Ascending aorta (tissue), 2 donors: Measurements from ENCODE around the gene TRIM37. TPM values are rescaled to one million over a fixed set of nuclear protein-coding genes. Genes with fewer than 3 reads are reported as not detected.

ENCODE experiments used
- DNase-seq, 2 donors: peaks; one replicate each; pipeline ENCODE4 v3.0.0-alpha.2; 2019; ENCODE audit warnings: low spot score in 2 of 2
- H3K27ac ChIP-seq, 2 donors: fragments of 200-600 bp; sonication (generic); one replicate each; pipeline ENCODE4 v1.5.1; 2016 to 2017; ENCODE audit warnings: mild to moderate bottlenecking in 1 of 2
- H3K27me3 ChIP-seq: fragments of 200-600 bp; sonication (generic); one replicate; pipeline ENCODE4 v1.5.1; 2017
- H3K36me3 ChIP-seq, 2 donors: fragments of 200-600 bp; sonication (generic); one replicate each; pipeline ENCODE4 v1.5.1; 2016
- H3K4me1 ChIP-seq, 2 donors: fragments of 200-600 bp; sonication (generic); one replicate each; pipeline ENCODE4 v1.5.1; 2016 to 2017; ENCODE audit warnings: mild to moderate bottlenecking in 1 of 2
- H3K4me3 ChIP-seq, 2 donors: fragments of 200-600 bp; sonication (generic); one replicate each; pipeline ENCODE4 v1.5.1; 2016 to 2017; ENCODE audit warnings: mild to moderate bottlenecking in 1 of 2
- H3K9me3 ChIP-seq, 2 donors: fragments of 200-600 bp; sonication (generic); one replicate each; pipeline ENCODE4 v1.5.1; 2016
- CTCF ChIP-seq, 3 experiments: fragments of 200-600 bp in 2 of 3; fragments of 450-650 bp in 1 of 3; sonication (generic) in 2 of 3; IDR thresholded peaks; one replicate each; pipeline ENCODE4 v1.5.1; 2016 to 2019; ENCODE audit warnings: antibody characterized with exemption in 3 of 3, mild to moderate bottlenecking in 1 of 3, moderate library complexity in 1 of 3
- intact Hi-C: fragments of 100-400 bp; cut with DNase I; formaldehyde crosslinking; loops from one replicate; pipeline ENCODE4 v1.15.1; 2023
- total RNA-seq: library from RNA; depleted of rRNA; stranded (reverse); fragments of >200 nt; gene quantifications from one replicate; pipeline ENCODE4 v1.1.0, GENCODE V29; 2016

TRIM37 gene
- total RNA-seq, 1 donor from 2014 or later, result 15.0 TPM

- intact Hi-C loops, result no loop called here
- Histone ChIP-seq H3K36me3 (no peaks in the 10 kb centered on the region), H3K4me3 (no peak overlapping the region), H3K27me3 (no peaks in the 10 kb centered on the region), H3K4me1 (no peaks in the 10 kb centered on the region), H3K9me3 (peaks cover 0 to 5% of the 10 kb centered on the region in 2 donors), H3K27ac (no peak overlapping the region)
- TF ChIP-seq CTCF (IDR thresholded peaks at IDR 0.05), result no peak
- no peak for DNase-seq
Measured at GRCh38 chr17:58944166-58944565, 162.5 kb downstream of the TRIM37 start.

- Histone ChIP-seq H3K9me3 (no peaks in the 10 kb centered on the region), H3K36me3 (no peaks in the 10 kb centered on the region), H3K4me3 (no peak overlapping the region), H3K4me1 (no peaks in the 10 kb centered on the region), H3K27ac (no peak overlapping the region), H3K27me3 (no peaks in the 10 kb centered on the region)
- no peak for DNase-seq
- intact Hi-C loops, result no loop called here
- no peak for TF ChIP-seq CTCF (IDR thresholded peaks at IDR 0.05)
Measured at GRCh38 chr17:58936295-58936694, 170.4 kb downstream of the TRIM37 start.

- no peak for DNase-seq
- intact Hi-C loops, result no loop called here
- Histone ChIP-seq H3K4me3 (no peak overlapping the region), H3K27ac (no peak overlapping the region), H3K27me3 (no peaks in the 10 kb centered on the region), H3K4me1 (no peaks in the 10 kb centered on the region), H3K36me3 (no peaks in the 10 kb centered on the region), H3K9me3 (no peaks in the 10 kb centered on the region)
- TF ChIP-seq CTCF (IDR thresholded peaks at IDR 0.05), result no peak
Measured at GRCh38 chr17:58932956-58933355, 173.7 kb downstream of the TRIM37 start.

Other genes with a start within 250 kb of the TRIM37 start
- gene SKA2, start 48.3 kb upstream of the TRIM37 start, total RNA-seq, result 15.4 TPM
- 0.11 TPM for gene PRR11, start 48.9 kb upstream of the TRIM37 start, total RNA-seq
- 3.9 TPM for gene SMG8, start 103.2 kb upstream of the TRIM37 start, total RNA-seq
- not detected for gene GDPD1, start 113.6 kb upstream of the TRIM37 start, total RNA-seq
- gene YPEL2, start 224.8 kb upstream of the TRIM37 start, total RNA-seq, result 10.5 TPM